PC-3 (cell line): Measurements from ENCODE around the gene IGSF21. TPM values are rescaled to one million over a fixed set of nuclear protein-coding genes. Genes with fewer than 3 reads are reported as not detected.

Experiments
- ATAC-seq: fragments of 200-7000 bp; cut with Tn5 transposase; 2 replicates; pipeline ENCODE4 v1.9.1; 2020; ENCODE audit warnings: mild to moderate bottlenecking, moderate library complexity
- BruUV-seq: library from RNA; stranded (reverse); fragments of 400-500 nt; replicated peaks from 2 replicates; lab custom pipeline; 2021; lab: Mats Ljungman, UMichigan
- CTCF ChIA-PET: fragments of 300-600 bp; sonication (Branson Sonifier 250); formaldehyde crosslinking; loops from one replicate; lab custom pipeline; 2022; ENCODE audit warnings: antibody characterized with exemption; lab: Charles Lee
- POLR2A ChIA-PET: fragments of 300-600 bp; sonication (Branson Sonifier 250); formaldehyde crosslinking; loops from one replicate; lab custom pipeline; 2022; ENCODE audit warnings: antibody characterized with exemption; ENCODE audit not compliant: unreplicated experiment; lab: Charles Lee
- DNase-seq: peaks from one replicate; pipeline ENCODE4 v3.0.0-alpha.2; 2015
- H2AFZ ChIP-seq: fragments of 300-600 bp; sonication (generic); 2 replicates; pipeline ENCODE4 v1.6.0; 2016; ENCODE audit warnings: antibody characterized with exemption, low read length
- H3F3A ChIP-seq: fragments of 300-600 bp; sonication (generic); one replicate; pipeline ENCODE4 v1.6.0; 2017; ENCODE audit warnings: antibody characterized with exemption, low read length, control low read depth, mild to moderate bottlenecking; ENCODE audit not compliant: unreplicated experiment
- H3K27ac ChIP-seq: fragments of 300-600 bp; sonication (generic); 2 replicates; pipeline ENCODE4 v1.5.1; 2016; ENCODE audit warnings: mild to moderate bottlenecking, low read length
- H3K27me3 ChIP-seq: fragments of 300-600 bp; sonication (generic); 2 replicates; pipeline ENCODE4 v1.6.1; 2016; ENCODE audit warnings: low read length, mixed read lengths
- H3K36me3 ChIP-seq: fragments of 300-600 bp; sonication (generic); 2 replicates; pipeline ENCODE4 v1.6.1; 2016; ENCODE audit warnings: low read depth, mixed run types, low read length, mixed read lengths
- H3K4me1 ChIP-seq: fragments of 300-600 bp; sonication (generic); 2 replicates; pipeline ENCODE4 v1.5.1; 2016; ENCODE audit warnings: low read length; ENCODE audit not compliant: insufficient read depth
- H3K4me2 ChIP-seq: fragments of 300-600 bp; sonication (generic); 2 replicates; pipeline ENCODE4 v1.6.0; 2016; ENCODE audit warnings: low read length
- H3K4me3 ChIP-seq: fragments of 300-600 bp; sonication (generic); 2 replicates; pipeline ENCODE4 v1.5.1; 2016; ENCODE audit warnings: mild to moderate bottlenecking, low read length, mixed read lengths
- H3K79me2 ChIP-seq: fragments of 300-600 bp; sonication (generic); 2 replicates; pipeline ENCODE4 v1.6.1; 2017; ENCODE audit warnings: low read length, mixed read lengths
- H3K9ac ChIP-seq: fragments of 300-600 bp; sonication (generic); 2 replicates; pipeline ENCODE4 v1.6.0; 2016; ENCODE audit warnings: mild to moderate bottlenecking, low read length
- H3K9me2 ChIP-seq: fragments of 300-600 bp; sonication (generic); replicated peaks from 2 replicates; pipeline ENCODE4 v1.6.1; 2016; ENCODE audit warnings: mixed run types, low read length, mixed read lengths
- H3K9me3 ChIP-seq: fragments of 300-600 bp; sonication (generic); 2 replicates; pipeline ENCODE4 v1.6.1; 2016; ENCODE audit warnings: low read length, mixed read lengths
- H4K20me1 ChIP-seq: fragments of 300-600 bp; sonication (generic); 2 replicates; pipeline ENCODE4 v1.6.1; 2016; ENCODE audit warnings: low read length, mixed read lengths
- EZH2 ChIP-seq: fragments of 300-600 bp; sonication (generic); IDR thresholded peaks from one replicate; pipeline ENCODE4 v1.6.1; 2017; ENCODE audit warnings: antibody characterized with exemption, mild to moderate bottlenecking, low read length; ENCODE audit not compliant: unreplicated experiment
- EZH2phosphoT487 ChIP-seq: fragments of 300-600 bp; sonication (generic); IDR thresholded peaks from 2 replicates; pipeline ENCODE4 v1.6.1; 2018; ENCODE audit warnings: mild to moderate bottlenecking, antibody characterized with exemption, low read length, borderline replicate concordance
- intact Hi-C: fragments of 100-400 bp; cut with micrococcal nuclease; formaldehyde crosslinking; loops from 2 replicates; pipeline ENCODE4 v1.9.0; 2023
- total RNA-seq: library from RNA; depleted of rRNA; stranded (reverse); fragments of >200 nt; gene quantifications from 2 replicates; pipeline ENCODE4 v1.2.3, GENCODE V29; 2014
- TF ChIP-seq, protein P1 (sequence below): fragments of 300-600 bp; sonication (generic); conservative IDR thresholded peaks from 2 replicates; pipeline ENCODE4 v1.5.1; 2017; ENCODE audit warnings: antibody characterized with exemption, low read depth, mild to moderate bottlenecking, low read length

Gene IGSF21
- total RNA-seq, 1 experiment from 2014 or later = not detected

DNA sequence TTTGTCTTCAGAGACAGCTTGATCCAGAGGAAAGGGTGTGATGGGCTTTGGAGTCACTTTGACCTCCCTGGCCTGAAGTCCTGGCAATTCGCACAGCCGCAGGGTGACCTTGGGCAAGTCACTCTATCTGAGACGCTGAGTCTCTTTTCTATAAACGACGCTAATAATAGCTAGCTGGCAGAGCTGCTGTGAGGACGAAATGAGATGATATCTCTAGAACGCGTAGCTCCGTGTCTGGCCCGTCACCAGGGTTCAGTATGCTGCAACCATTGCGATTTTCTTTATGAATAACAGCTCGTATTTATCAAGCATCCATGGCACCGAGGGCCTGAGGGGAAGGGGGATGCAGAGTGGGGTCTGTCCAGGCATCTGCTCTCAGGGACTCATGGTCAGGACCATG lies 58.7 kb downstream of the IGSF21 start:
- Histone ChIP-seq H3K9me3 (no peaks in the 10 kb centered on the region), H3K9ac (no peak overlapping the region), H3K27me3 (peaks cover 60% of the 10 kb centered on the region), H3K4me2 (no peak overlapping the region), H3K79me2 (no peaks in the 10 kb centered on the region), H2AFZ (no peak overlapping the region), H3K36me3 (no peaks in the 10 kb centered on the region), H3K9me2 (no peaks in the 10 kb centered on the region), H3K4me1 (no peaks in the 10 kb centered on the region), H3K4me3 (no peak overlapping the region), H4K20me1 (no peaks in the 10 kb centered on the region), H3K27ac (no peak overlapping the region), H3F3A (no peaks in the 10 kb centered on the region)
- ChIA-PET CTCF (no interaction called here), POLR2A (no interaction called here)
- intact Hi-C loops = no loop called here
- no TSS peak for BruUV-seq
- DNase-seq = no peak
- ATAC-seq = no peak
- no peak for TF ChIP-seq EZH2phosphoT487
- TF ChIP-seq, protein P1, sequence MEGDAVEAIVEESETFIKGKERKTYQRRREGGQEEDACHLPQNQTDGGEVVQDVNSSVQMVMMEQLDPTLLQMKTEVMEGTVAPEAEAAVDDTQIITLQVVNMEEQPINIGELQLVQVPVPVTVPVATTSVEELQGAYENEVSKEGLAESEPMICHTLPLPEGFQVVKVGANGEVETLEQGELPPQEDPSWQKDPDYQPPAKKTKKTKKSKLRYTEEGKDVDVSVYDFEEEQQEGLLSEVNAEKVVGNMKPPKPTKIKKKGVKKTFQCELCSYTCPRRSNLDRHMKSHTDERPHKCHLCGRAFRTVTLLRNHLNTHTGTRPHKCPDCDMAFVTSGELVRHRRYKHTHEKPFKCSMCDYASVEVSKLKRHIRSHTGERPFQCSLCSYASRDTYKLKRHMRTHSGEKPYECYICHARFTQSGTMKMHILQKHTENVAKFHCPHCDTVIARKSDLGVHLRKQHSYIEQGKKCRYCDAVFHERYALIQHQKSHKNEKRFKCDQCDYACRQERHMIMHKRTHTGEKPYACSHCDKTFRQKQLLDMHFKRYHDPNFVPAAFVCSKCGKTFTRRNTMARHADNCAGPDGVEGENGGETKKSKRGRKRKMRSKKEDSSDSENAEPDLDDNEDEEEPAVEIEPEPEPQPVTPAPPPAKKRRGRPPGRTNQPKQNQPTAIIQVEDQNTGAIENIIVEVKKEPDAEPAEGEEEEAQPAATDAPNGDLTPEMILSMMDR = no peak
- TF ChIP-seq EZH2 = no peak

DNA sequence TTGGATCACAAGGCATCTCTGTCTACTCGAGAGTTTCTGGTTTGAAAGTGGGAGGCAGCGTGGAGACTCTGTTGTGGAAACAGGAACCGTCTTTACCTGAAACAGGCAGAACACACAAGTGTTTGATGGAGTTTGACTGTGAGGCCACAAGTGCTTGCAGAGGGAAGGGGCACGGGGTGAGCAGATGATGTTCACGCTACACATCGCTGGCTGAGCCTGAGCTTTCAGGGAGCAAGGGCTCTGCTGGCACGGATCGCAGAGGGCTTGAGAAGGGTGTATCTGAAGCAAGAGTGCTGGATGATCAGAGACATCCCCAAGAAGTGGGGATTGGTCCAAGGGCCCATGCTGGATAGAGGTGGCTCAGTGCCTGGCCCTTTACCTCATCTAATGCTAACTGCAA lies 59.3 kb downstream of the IGSF21 start:
- no peak for TF ChIP-seq EZH2
- no peak for TF ChIP-seq EZH2phosphoT487
- TF ChIP-seq, protein P1 = no peak
- Histone ChIP-seq H3K4me2 (no peak overlapping the region), H3K9ac (no peak overlapping the region), H3K4me1 (no peaks in the 10 kb centered on the region), H3K36me3 (no peaks in the 10 kb centered on the region), H4K20me1 (no peaks in the 10 kb centered on the region), H3K9me3 (no peaks in the 10 kb centered on the region), H3F3A (no peaks in the 10 kb centered on the region), H2AFZ (no peak overlapping the region), H3K4me3 (no peak overlapping the region), H3K79me2 (no peaks in the 10 kb centered on the region), H3K27me3 (peaks cover 55% of the 10 kb centered on the region), H3K9me2 (no peaks in the 10 kb centered on the region), H3K27ac (no peak overlapping the region)
- intact Hi-C loops = no loop called here
- DNase-seq = no peak
- ATAC-seq = no peak
- ChIA-PET CTCF (no interaction called here), POLR2A (no interaction called here)
- BruUV-seq = no TSS peak

DNA sequence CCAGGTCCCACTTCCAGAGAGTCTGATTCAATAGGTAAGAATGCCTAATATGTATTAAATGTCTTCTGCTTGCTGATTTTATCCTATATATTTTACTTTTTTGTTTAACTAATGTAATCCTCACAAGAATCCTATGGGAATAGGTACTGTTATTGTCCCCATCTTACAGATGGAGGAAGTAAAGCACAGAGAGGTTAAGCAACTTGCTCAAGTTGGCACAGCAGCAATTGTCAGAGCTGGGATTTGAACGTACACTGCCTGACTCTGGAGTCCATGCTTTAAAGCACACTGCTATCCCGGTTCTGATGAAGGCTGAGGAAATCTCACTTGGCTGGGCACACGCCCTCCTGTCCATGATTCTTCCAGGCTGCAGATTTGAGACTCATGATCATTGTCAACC lies 62.8 kb downstream of the IGSF21 start:
- H3K9me2 ChIP-seq = no peaks in the 10 kb centered on the region
- intact Hi-C loops = no loop called here
- H3F3A ChIP-seq = no peaks in the 10 kb centered on the region
- no peak overlapping the region for H2AFZ ChIP-seq
- ATAC-seq (no peak), DNase-seq (no peak)
- H3K27ac ChIP-seq = no peak overlapping the region
- H3K9ac ChIP-seq = no peak overlapping the region
- H3K4me1 ChIP-seq = no peaks in the 10 kb centered on the region
- H3K9me3 ChIP-seq = no peaks in the 10 kb centered on the region
- H3K79me2 ChIP-seq = no peaks in the 10 kb centered on the region
- POLR2A ChIA-PET = no interaction called here
- no peak overlapping the region for H3K4me3 ChIP-seq
- no TSS peak for BruUV-seq
- no peak overlapping the region for H3K4me2 ChIP-seq
- CTCF ChIA-PET = no interaction called here
- H3K27me3 ChIP-seq = peaks cover 46% of the 10 kb centered on the region
- TF ChIP-seq, protein P1 = no peak
- TF ChIP-seq EZH2 (no peak), EZH2phosphoT487 (no peak)
- no peaks in the 10 kb centered on the region for H4K20me1 ChIP-seq
- no peaks in the 10 kb centered on the region for H3K36me3 ChIP-seq
